Peyer's patch (tissue), 4 donors: ENCODE measurements around the gene RIMBP2. TPM values are rescaled to one million over a fixed set of nuclear protein-coding genes. Genes with fewer than 3 reads are reported as not detected.

ENCODE experiments used
- DNase-seq, 3 donors: peaks; one replicate each; pipeline ENCODE4 v3.0.0-alpha.2; 2017 to 2019
- H3K27ac ChIP-seq, 4 donors: fragments of 200-600 bp; sonication (generic); one replicate each; pipeline ENCODE4 v1.5.1; 2016 to 2019
- H3K27me3 ChIP-seq, 2 donors: fragments of 200-600 bp; sonication (generic); one replicate each; pipeline ENCODE4 v1.5.1; 2019
- H3K36me3 ChIP-seq, 3 donors: fragments of 200-600 bp; sonication (generic); one replicate each; pipeline ENCODE4 v1.5.1; 2016 to 2019
- H3K4me1 ChIP-seq, 4 donors: fragments of 200-600 bp; sonication (generic); one replicate each; pipeline ENCODE4 v1.5.1; 2016 to 2019
- H3K4me3 ChIP-seq, 4 donors: fragments of 200-600 bp; sonication (generic); 1 replicate in 3 of 4; 2 replicates in 1 of 4; pipeline ENCODE4 v1.5.1; 2016 to 2019; ENCODE audit warnings: mild to moderate bottlenecking in 1 of 4
- H3K9me3 ChIP-seq, 4 donors: fragments of 200-600 bp; sonication (generic); one replicate each; pipeline ENCODE4 v1.5.1; 2016 to 2019; ENCODE audit warnings: mild to moderate bottlenecking in 1 of 4
- CTCF ChIP-seq, 6 experiments: fragments of 450-650 bp in 4 of 6; fragments of 200-600 bp in 2 of 6; sonication (generic) in 1 of 6; IDR thresholded peaks; one replicate each; pipeline ENCODE4 v1.5.1; 2017 to 2019; ENCODE audit warnings: antibody characterized with exemption in 6 of 6, mild to moderate bottlenecking in 3 of 6, moderate library complexity in 1 of 6
- POLR2A ChIP-seq, 2 donors: fragments of 450-650 bp; IDR thresholded peaks; one replicate each; pipeline ENCODE4 v1.5.1; 2017; ENCODE audit warnings: antibody characterized with exemption in 2 of 2, mild to moderate bottlenecking in 2 of 2, moderate library complexity in 2 of 2
- total RNA-seq, 4 donors: library from RNA; depleted of rRNA; stranded (reverse); fragments of >200 nt; gene quantifications; one replicate each; pipeline ENCODE4 v1.1.0, GENCODE V29; 2016

Gene RIMBP2
- total RNA-seq, 4 donors from 2014 or later = 8.8 to 19.8 (median 16.0) TPM

GRCh38 chr12:130547480-130548155 lies 168.5 kb downstream of the RIMBP2 start:
- Histone ChIP-seq H3K27me3 (no peaks in the 10 kb centered on the region), H3K4me1 (no peaks in the 10 kb centered on the region), H3K27ac (no peak overlapping the region), H3K4me3 (no peak overlapping the region), H3K9me3 (peaks cover 0 to 8% (median 0%) of the 10 kb centered on the region in 4 donors), H3K36me3 (no peaks in the 10 kb centered on the region)
- DNase-seq = no peak
- no peak for TF ChIP-seq POLR2A (IDR thresholded peaks at IDR 0.05)
- no peak for TF ChIP-seq CTCF (IDR thresholded peaks at IDR 0.05)

- no peaks in the 10 kb centered on the region for H3K27me3 ChIP-seq
- H3K36me3 ChIP-seq = no peaks in the 10 kb centered on the region
- DNase-seq = no peak
- H3K4me1 ChIP-seq = no peaks in the 10 kb centered on the region
- TF ChIP-seq POLR2A (IDR thresholded peaks at IDR 0.05) (no peak), CTCF (IDR thresholded peaks at IDR 0.05) (no peak)
- H3K27ac ChIP-seq = no peak overlapping the region
- no peak overlapping the region for H3K4me3 ChIP-seq
- H3K9me3 ChIP-seq = peaks cover 0 to 6% (median 0%) of the 10 kb centered on the region in 4 donors
These were observed 169.6 kb downstream of the RIMBP2 start for GRCh38 chr12:130546494-130546893.

- TF ChIP-seq CTCF (IDR thresholded peaks at IDR 0.05) (no peak), POLR2A (IDR thresholded peaks at IDR 0.05) (no peak)
- no peak for DNase-seq
- no peaks in the 10 kb centered on the region for H3K36me3 ChIP-seq
These were observed 170.6 kb downstream of the RIMBP2 start for GRCh38 chr12:130545475-130545874.

GRCh38 chr12:130540376-130540775 lies 175.7 kb downstream of the RIMBP2 start:
- H3K27ac ChIP-seq = no peak overlapping the region
- no peaks in the 10 kb centered on the region for H3K4me1 ChIP-seq
- no peaks in the 10 kb centered on the region for H3K9me3 ChIP-seq
- H3K27me3 ChIP-seq = no peaks in the 10 kb centered on the region
- H3K36me3 ChIP-seq = no peaks in the 10 kb centered on the region
- no peak for TF ChIP-seq CTCF (IDR thresholded peaks at IDR 0.05)
- TF ChIP-seq POLR2A (IDR thresholded peaks at IDR 0.05) = no peak
- DNase-seq = no peak
- H3K4me3 ChIP-seq = no peak overlapping the region

More at GRCh38 chr12:130545475-130545874, 170.6 kb downstream of the RIMBP2 start:
- H3K4me1 ChIP-seq = no peaks in the 10 kb centered on the region
- no peak overlapping the region for H3K4me3 ChIP-seq
- H3K9me3 ChIP-seq = no peaks in the 10 kb centered on the region
- H3K27ac ChIP-seq = no peak overlapping the region
- no peaks in the 10 kb centered on the region for H3K27me3 ChIP-seq

- Histone ChIP-seq H3K27ac (no peak overlapping the region), H3K27me3 (no peaks in the 10 kb centered on the region), H3K4me3 (no peak overlapping the region), H3K36me3 (no peaks in the 10 kb centered on the region), H3K9me3 (no peaks in the 10 kb centered on the region), H3K4me1 (no peaks in the 10 kb centered on the region)
- TF ChIP-seq POLR2A (IDR thresholded peaks at IDR 0.05) = no peak
- TF ChIP-seq CTCF (IDR thresholded peaks at IDR 0.05) = no peak
- no peak for DNase-seq
These were observed 177.6 kb downstream of the RIMBP2 start for GRCh38 chr12:130538343-130539095.
